Measurements from ENCODE around the gene SLC8B1. TPM values are rescaled to one million over a fixed set of nuclear protein-coding genes. Genes with fewer than 3 reads are reported as not detected.

Gene SLC8B1
- total RNA-seq, 1 donor from 2014 or later = 42.2 TPM

DNA sequence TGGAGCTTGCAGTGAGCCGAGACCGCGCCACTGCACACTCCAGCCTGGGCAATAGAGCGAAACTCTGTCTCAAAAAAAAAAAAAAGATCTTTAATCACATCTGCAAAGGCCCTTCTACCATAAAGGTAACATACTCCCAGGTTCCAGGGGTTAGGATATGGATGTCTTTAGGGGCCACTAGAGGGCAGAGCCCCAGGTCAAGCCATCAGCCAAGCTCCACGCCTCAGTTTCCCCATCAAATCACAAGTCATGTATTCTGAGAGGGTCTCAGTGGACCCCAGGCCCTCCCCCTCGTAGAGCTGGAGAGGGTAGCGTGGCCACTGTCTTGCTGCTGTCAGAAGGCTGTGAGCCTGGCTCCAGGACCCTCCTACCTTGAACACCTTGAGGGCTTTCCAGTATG lies 18.8 kb downstream of the SLC8B1 start:
- H3K4me1 ChIP-seq = no peaks in the 10 kb centered on the region
- no peak for DNase-seq (ENCODE audit: extremely low spot score in 2 of 2)
- H3K27me3 ChIP-seq = no peaks in the 10 kb centered on the region
- H3K36me3 ChIP-seq = peaks cover 0 to 77% of the 10 kb centered on the region in 2 donors
- H3K9me3 ChIP-seq = no peaks in the 10 kb centered on the region
- no peak for TF ChIP-seq POLR2AphosphoS5 (IDR thresholded peaks at IDR 0.05; ENCODE audit: insufficient read depth in 1 of 2, low read depth in 1 of 2)
- no peak for TF ChIP-seq POLR2A (IDR thresholded peaks at IDR 0.05)
- TF ChIP-seq, protein P1, sequence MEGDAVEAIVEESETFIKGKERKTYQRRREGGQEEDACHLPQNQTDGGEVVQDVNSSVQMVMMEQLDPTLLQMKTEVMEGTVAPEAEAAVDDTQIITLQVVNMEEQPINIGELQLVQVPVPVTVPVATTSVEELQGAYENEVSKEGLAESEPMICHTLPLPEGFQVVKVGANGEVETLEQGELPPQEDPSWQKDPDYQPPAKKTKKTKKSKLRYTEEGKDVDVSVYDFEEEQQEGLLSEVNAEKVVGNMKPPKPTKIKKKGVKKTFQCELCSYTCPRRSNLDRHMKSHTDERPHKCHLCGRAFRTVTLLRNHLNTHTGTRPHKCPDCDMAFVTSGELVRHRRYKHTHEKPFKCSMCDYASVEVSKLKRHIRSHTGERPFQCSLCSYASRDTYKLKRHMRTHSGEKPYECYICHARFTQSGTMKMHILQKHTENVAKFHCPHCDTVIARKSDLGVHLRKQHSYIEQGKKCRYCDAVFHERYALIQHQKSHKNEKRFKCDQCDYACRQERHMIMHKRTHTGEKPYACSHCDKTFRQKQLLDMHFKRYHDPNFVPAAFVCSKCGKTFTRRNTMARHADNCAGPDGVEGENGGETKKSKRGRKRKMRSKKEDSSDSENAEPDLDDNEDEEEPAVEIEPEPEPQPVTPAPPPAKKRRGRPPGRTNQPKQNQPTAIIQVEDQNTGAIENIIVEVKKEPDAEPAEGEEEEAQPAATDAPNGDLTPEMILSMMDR (IDR thresholded peaks at IDR 0.05) = no peak
- H3K4me3 ChIP-seq = no peak overlapping the region
- intact Hi-C loops (cut with DNase I) = no loop called here
- H3K27ac ChIP-seq = no peak overlapping the region

DNA sequence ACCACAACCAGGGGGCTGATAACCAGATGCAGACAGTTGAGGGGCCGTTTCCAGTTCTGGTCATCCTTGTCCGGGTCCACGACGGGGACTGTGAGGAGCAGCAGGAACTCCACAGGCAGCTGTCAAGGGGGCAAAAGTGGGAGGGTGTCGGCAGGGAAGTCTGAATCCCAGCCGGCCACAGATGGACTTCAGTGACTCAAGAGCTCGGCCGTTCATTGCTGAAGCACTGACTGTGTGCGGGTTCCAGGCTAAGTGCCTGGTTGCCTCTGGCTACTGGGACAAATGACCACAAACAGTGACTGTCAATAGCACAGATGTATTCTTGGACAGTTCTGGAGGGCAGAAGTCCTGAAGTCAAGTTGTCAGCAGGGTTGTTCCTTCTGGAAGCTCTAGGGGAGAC lies 19.6 kb downstream of the SLC8B1 start:
- Histone ChIP-seq H3K27ac (no peak overlapping the region), H3K4me3 (no peak overlapping the region), H3K27me3 (no peaks in the 10 kb centered on the region), H3K4me1 (no peaks in the 10 kb centered on the region), H3K36me3 (peaks cover 0 to 76% of the 10 kb centered on the region in 2 donors), H3K9me3 (no peaks in the 10 kb centered on the region)
- TF ChIP-seq, protein P1 (IDR thresholded peaks at IDR 0.05) = no peak
- TF ChIP-seq POLR2AphosphoS5 (IDR thresholded peaks at IDR 0.05; ENCODE audit: insufficient read depth in 1 of 2, low read depth in 1 of 2) = no peak
- no peak for TF ChIP-seq POLR2A (IDR thresholded peaks at IDR 0.05)
- no peak for DNase-seq (ENCODE audit: extremely low spot score in 2 of 2)
- intact Hi-C loops (cut with DNase I) = no loop called here

- intact Hi-C loops (cut with DNase I) = no loop called here
Observed at GRCh38 chr12:113314121-113314529, 20.8 kb downstream of the SLC8B1 start.

GRCh38 chr12:113310489-113310888 lies 24.4 kb downstream of the SLC8B1 start:
- no peak overlapping the region for H3K4me3 ChIP-seq
- TF ChIP-seq POLR2AphosphoS5 (IDR thresholded peaks at IDR 0.05; ENCODE audit: insufficient read depth in 1 of 2, low read depth in 1 of 2) = no peak
- peaks cover 0 to 65% of the 10 kb centered on the region in 2 donors for H3K36me3 ChIP-seq
- H3K27ac ChIP-seq = no peak overlapping the region
- H3K4me1 ChIP-seq = no peaks in the 10 kb centered on the region
- H3K9me3 ChIP-seq = no peaks in the 10 kb centered on the region
- DNase-seq (ENCODE audit: extremely low spot score in 2 of 2) = no peak
- no peaks in the 10 kb centered on the region for H3K27me3 ChIP-seq
- intact Hi-C loops (cut with DNase I) = no loop called here

More at GRCh38 chr12:113314121-113314529, 20.8 kb downstream of the SLC8B1 start:
- Histone ChIP-seq H3K36me3 (peaks cover 0 to 78% of the 10 kb centered on the region in 2 donors), H3K9me3 (no peaks in the 10 kb centered on the region), H3K27ac (no peak overlapping the region), H3K4me3 (no peak overlapping the region), H3K4me1 (no peaks in the 10 kb centered on the region), H3K27me3 (no peaks in the 10 kb centered on the region)
- TF ChIP-seq POLR2AphosphoS5 (IDR thresholded peaks at IDR 0.05; ENCODE audit: insufficient read depth in 1 of 2, low read depth in 1 of 2) (no peak), POLR2A (IDR thresholded peaks at IDR 0.05) (no peak)
- TF ChIP-seq, protein P1 (IDR thresholded peaks at IDR 0.05) = no peak
- DNase-seq (ENCODE audit: extremely low spot score in 2 of 2) = no peak

DNA sequence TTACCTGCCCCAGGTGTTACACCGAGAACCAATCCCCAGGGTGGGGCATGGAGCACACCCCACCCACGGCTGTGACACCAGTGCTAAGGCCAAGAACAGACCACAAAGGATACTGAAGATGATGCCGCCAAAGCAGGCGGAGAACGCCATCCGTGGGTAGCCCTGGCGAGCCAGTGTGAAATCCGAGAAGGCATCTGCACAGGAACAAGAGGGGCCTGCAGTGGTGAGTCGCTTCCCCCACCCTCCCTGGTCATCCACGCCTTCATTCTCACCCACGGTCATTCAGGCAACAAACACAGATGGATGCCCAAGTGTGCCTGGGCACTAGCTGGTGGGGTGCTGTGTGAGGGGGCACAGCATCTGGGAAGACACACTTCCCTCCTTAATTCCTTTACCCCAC lies 28.5 kb downstream of the SLC8B1 start:
- Histone ChIP-seq H3K27ac (no peak overlapping the region), H3K27me3 (no peaks in the 10 kb centered on the region), H3K4me3 (no peak overlapping the region), H3K36me3 (peaks cover 0 to 70% of the 10 kb centered on the region in 2 donors), H3K9me3 (no peaks in the 10 kb centered on the region), H3K4me1 (no peaks in the 10 kb centered on the region)
- no peak for DNase-seq (ENCODE audit: extremely low spot score in 2 of 2)
- intact Hi-C loops (cut with DNase I) = no loop called here
- TF ChIP-seq POLR2AphosphoS5 (IDR thresholded peaks at IDR 0.05; ENCODE audit: insufficient read depth in 1 of 2, low read depth in 1 of 2) (no peak), POLR2A (IDR thresholded peaks at IDR 0.05) (no peak)
- TF ChIP-seq, protein P1 (IDR thresholded peaks at IDR 0.05) = no peak

Data from vagina (tissue), 2 donors.